K562 (cell line): Measurements from ENCODE around the gene RYR3.

Source experiments
- ATF1 ChIP-seq, 2 experiments: fragments of 450-650 bp in 1 of 2; IDR thresholded peaks; 2 replicates each; pipeline ENCODE4 v1.6.1; 2016; ENCODE audit warnings: missing compliant biosample characterization in 1 of 2, missing genetic modification characterization in 1 of 2
- CTCF ChIP-seq, 3 experiments: IDR thresholded peaks in 2 of 3; conservative IDR thresholded peaks in 1 of 3; 2 replicates each; pipeline ENCODE4 v1.5.1; 2011 to 2012; ENCODE audit warnings: low read length in 3 of 3, mild to moderate bottlenecking in 3 of 3, control low read depth in 2 of 3, improper control_type of control experiment in 1 of 3, inconsistent platforms in 1 of 3, low read depth in 1 of 3, mixed read lengths in 1 of 3, moderate library complexity in 1 of 3; ENCODE audit not compliant: insufficient read depth in 2 of 3
- GATA2 ChIP-seq: sonication (generic); formaldehyde crosslinking; IDR thresholded peaks from 2 replicates; pipeline ENCODE4 v1.4.0; 2020; ENCODE audit warnings: mild to moderate bottlenecking, missing genetic modification reagents
- HNRNPK ChIP-seq: fragments of 200-400 bp; formaldehyde crosslinking; IDR thresholded peaks from one replicate; pipeline ENCODE4 v1.6.1; 2018; ENCODE audit warnings: mild to moderate bottlenecking, low read depth, low read length; ENCODE audit not compliant: poor library complexity, severe bottlenecking
- IRF1 ChIP-seq: sonication (generic); formaldehyde crosslinking; IDR thresholded peaks from 2 replicates; pipeline ENCODE4 v1.8.0; 2022; ENCODE audit warnings: missing genetic modification reagents, mild to moderate bottlenecking, borderline replicate concordance
- IRF2 ChIP-seq: sonication (generic); formaldehyde crosslinking; IDR thresholded peaks from 2 replicates; pipeline ENCODE4 v1.8.1; 2022; ENCODE audit warnings: mild to moderate bottlenecking, missing genetic modification reagents
- MAFK ChIP-seq: IDR thresholded peaks from 2 replicates; pipeline ENCODE4 v1.6.1; 2011; ENCODE audit warnings: low read length, improper control_type of control experiment
- NFATC3 ChIP-seq: fragments of 450-650 bp; IDR thresholded peaks from 2 replicates; pipeline ENCODE4 v1.6.1; 2017; ENCODE audit warnings: mild to moderate bottlenecking
- POLR2H ChIP-seq: IDR thresholded peaks from 2 replicates; pipeline ENCODE4 v1.6.1; 2016; ENCODE audit warnings: missing genetic modification characterization, low read depth, mild to moderate bottlenecking, control low read depth, missing compliant biosample characterization, moderate library complexity
- PRPF4 ChIP-seq: fragments of 200-400 bp; formaldehyde crosslinking; IDR thresholded peaks from one replicate; pipeline ENCODE4 v1.6.1; 2017; ENCODE audit warnings: low read length, low read depth, mild to moderate bottlenecking; ENCODE audit not compliant: insufficient read depth, poor library complexity, severe bottlenecking
- TBL1XR1 ChIP-seq, 2 experiments: IDR thresholded peaks; 2 replicates each; pipeline ENCODE4 v1.6.1; 2012; ENCODE audit warnings: improper control_type of control experiment in 2 of 2, low read length in 2 of 2, mild to moderate bottlenecking in 1 of 2
- USF1 ChIP-seq: sonication (generic); formaldehyde crosslinking; IDR thresholded peaks from 2 replicates; pipeline ENCODE4 v1.9.0; 2022; ENCODE audit warnings: mild to moderate bottlenecking, missing genetic modification reagents
- ZBTB7A ChIP-seq: IDR thresholded peaks from 2 replicates; pipeline ENCODE4 v1.6.1; 2011; ENCODE audit warnings: low read depth, mild to moderate bottlenecking, low read length, moderate library complexity, borderline replicate concordance; ENCODE audit not compliant: control insufficient read depth
- ZNF764 ChIP-seq: fragments of 250-450 bp; sonication (Bioruptor Pico); IDR thresholded peaks from 2 replicates; pipeline ENCODE4 v1.4.0; 2020; ENCODE audit warnings: low read depth, mild to moderate bottlenecking, moderate library complexity

DNA sequence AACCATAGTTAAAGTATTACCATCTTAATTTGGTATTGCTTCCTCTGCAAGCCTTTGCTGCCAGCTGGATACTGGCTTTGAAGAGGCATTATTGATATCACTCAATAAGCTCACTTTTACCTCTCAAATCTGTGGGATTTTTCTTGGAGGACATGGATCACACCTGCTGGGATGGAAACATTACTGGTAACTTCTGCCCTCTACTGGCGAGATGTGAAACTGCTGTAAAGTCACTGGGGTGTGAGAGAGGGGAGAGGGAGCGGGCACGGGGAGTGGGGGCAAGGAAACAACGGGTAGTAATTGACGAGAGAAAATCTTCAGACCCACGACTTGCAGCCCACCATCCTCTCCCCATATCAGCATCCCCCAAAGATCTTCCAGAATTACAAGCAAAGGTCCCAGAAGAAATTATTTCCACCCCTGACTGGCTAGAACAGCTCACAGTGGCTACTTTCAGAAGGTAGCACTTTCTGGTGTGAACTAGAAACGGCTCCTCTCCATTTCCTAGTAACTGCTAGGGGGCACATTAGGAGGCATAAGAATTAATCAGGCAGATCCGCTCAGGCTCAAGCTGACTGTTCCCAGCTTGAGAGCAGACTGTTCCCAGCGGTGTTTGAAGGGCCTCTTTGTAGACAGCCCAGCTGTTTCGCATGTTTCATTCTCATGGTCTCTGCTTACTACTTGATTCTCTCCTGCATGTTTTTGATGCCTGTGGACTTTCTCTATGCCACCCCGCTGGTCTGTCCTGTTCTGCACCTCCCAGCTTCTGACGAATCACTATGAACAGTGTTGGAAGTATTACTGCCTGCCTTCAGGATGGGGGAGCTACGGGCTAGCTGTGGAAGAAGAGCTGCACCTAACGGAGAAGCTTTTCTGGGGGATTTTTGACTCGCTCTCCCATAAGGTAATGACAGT, 427.2 kb downstream of the RYR3 start:
- TF ChIP-seq CTCF (IDR thresholded peaks at IDR 0.05 in 2 of 3, conservative IDR thresholded peaks at IDR 0.05 in 1 of 3; ENCODE audit: insufficient read depth in 2 of 3, low read depth in 1 of 3, low read length in 3 of 3) = peak; percentile 54 to 72 (median 67)
- no peak for TF ChIP-seq POLR2H (tag)
- TF ChIP-seq MAFK = no peak
- no peak for TF ChIP-seq PRPF4
- TF ChIP-seq ZBTB7A = no peak
- TF ChIP-seq USF1 (CRISPR knock-in tag) = no peak
- TF ChIP-seq GATA2 (CRISPR knock-in tag) = no peak
- no peak for TF ChIP-seq TBL1XR1 (IDR thresholded peaks at IDR 0.05; ENCODE audit: low read length in 2 of 2)
- TF ChIP-seq IRF1 (CRISPR knock-in tag) = no peak
- TF ChIP-seq ATF1 (CRISPR knock-in tag; IDR thresholded peaks at IDR 0.05) = no peak
- TF ChIP-seq ATF1 (tag; IDR thresholded peaks at IDR 0.05) = no peak
- no peak for TF ChIP-seq NFATC3
- TF ChIP-seq ZNF764 (CRISPR knock-in tag) = no peak
- no peak for TF ChIP-seq IRF2 (CRISPR knock-in tag)
- TF ChIP-seq HNRNPK = no peak
